Measurements from ENCODE around the gene RPA1. TPM values are rescaled to one million over a fixed set of nuclear protein-coding genes. Genes with fewer than 3 reads are reported as not detected.
"Not testable (repeated sequence)": the region's sequence is repeated elsewhere in the genome, so short reads cannot be mapped to it uniquely, and the experiment has no call there.

RPA1 gene
- total RNA-seq (2014; rRNA removed; shearing (Covaris generic)) = 41.1 and 46.1 TPM in 2 replicates

- peak; percentile 68 for DNase-seq (ENCODE audit: low spot score)
Observed at GRCh38 chr17:1829592-1830257, at the start of gene RPA1, which contains the start of gene SMYD4. TSS of gene RPA1 (plus strand) at chr17:1830005. CDS start at chr17:1830094, 89 bp downstream. TSS of gene SMYD4 (minus strand) at chr17:1829902. CDS start at chr17:1827994, 1,908 bp downstream.

GRCh38 chr17:1782171-1782567, 47.6 kb upstream of the RPA1 start:
- no peak for DNase-seq (ENCODE audit: low spot score)

GRCh38 chr17:1783271-1783670, 46.5 kb upstream of the RPA1 start:
- no peak for DNase-seq (ENCODE audit: low spot score)

- DNase-seq (ENCODE audit: low spot score) = peak; percentile 60
Observed at GRCh38 chr17:1783834-1784611, 45.8 kb upstream of the RPA1 start.

GRCh38 chr17:1785930-1786329, 43.9 kb upstream of the RPA1 start:
- DNase-seq (ENCODE audit: low spot score) = no peak

GRCh38 chr17:1786708-1787107, 43.1 kb upstream of the RPA1 start:
- no peak for DNase-seq (ENCODE audit: low spot score)

GRCh38 chr17:1787301-1787902, 42.4 kb upstream of the RPA1 start:
- peak; percentile 96 for DNase-seq (ENCODE audit: low spot score)

GRCh38 chr17:1789936-1790335, 39.9 kb upstream of the RPA1 start:
- no peak for DNase-seq (ENCODE audit: low spot score)

- no peak for DNase-seq (ENCODE audit: low spot score)
Observed at GRCh38 chr17:1792495-1793446, 37.0 kb upstream of the RPA1 start.

- peak; percentile 17 for DNase-seq (ENCODE audit: low spot score)
Observed at GRCh38 chr17:1793447-1793806, 36.4 kb upstream of the RPA1 start.

- DNase-seq (ENCODE audit: low spot score) = no peak
Observed at GRCh38 chr17:1796800-1797199, 33.0 kb upstream of the RPA1 start.

- no peak for DNase-seq (ENCODE audit: low spot score)
Observed at GRCh38 chr17:1797323-1797722, 32.5 kb upstream of the RPA1 start.

- not testable (repeated sequence) for DNase-seq (ENCODE audit: low spot score)
Observed at GRCh38 chr17:1797846-1798245, 32.0 kb upstream of the RPA1 start.

- no peak for DNase-seq (ENCODE audit: low spot score)
Observed at GRCh38 chr17:1800240-1800639, 29.6 kb upstream of the RPA1 start.

GRCh38 chr17:1800712-1801111, 29.1 kb upstream of the RPA1 start:
- no peak for DNase-seq (ENCODE audit: low spot score)

GRCh38 chr17:1802429-1802828, 27.4 kb upstream of the RPA1 start:
- DNase-seq (ENCODE audit: low spot score) = no peak

GRCh38 chr17:1803280-1803679, 26.5 kb upstream of the RPA1 start:
- no peak for DNase-seq (ENCODE audit: low spot score)

GRCh38 chr17:1807890-1808289, 21.9 kb upstream of the RPA1 start:
- DNase-seq (ENCODE audit: low spot score) = no peak

GRCh38 chr17:1808644-1809043, 21.2 kb upstream of the RPA1 start:
- no peak for DNase-seq (ENCODE audit: low spot score)

GRCh38 chr17:1809815-1810214, 20.0 kb upstream of the RPA1 start:
- DNase-seq (ENCODE audit: low spot score) = not testable (repeated sequence)

- no peak for DNase-seq (ENCODE audit: low spot score)
Observed at GRCh38 chr17:1810450-1811103, 19.2 kb upstream of the RPA1 start.
